Fibroblast of peridontal ligament (primary cell): ENCODE data around the gene NOXA1.

Source experiments
- DNase-seq: peaks from one replicate; pipeline ENCODE4 v3.0.0-alpha.2; 2010; ENCODE audit errors: extremely low read depth

NOXA1 gene

GRCh38 chr9:137482094-137482781, 59.0 kb downstream of the NOXA1 start:
- peak; percentile 87 for DNase-seq
